ENCODE results near the gene MMEL1.

MMEL1 gene

DNA sequence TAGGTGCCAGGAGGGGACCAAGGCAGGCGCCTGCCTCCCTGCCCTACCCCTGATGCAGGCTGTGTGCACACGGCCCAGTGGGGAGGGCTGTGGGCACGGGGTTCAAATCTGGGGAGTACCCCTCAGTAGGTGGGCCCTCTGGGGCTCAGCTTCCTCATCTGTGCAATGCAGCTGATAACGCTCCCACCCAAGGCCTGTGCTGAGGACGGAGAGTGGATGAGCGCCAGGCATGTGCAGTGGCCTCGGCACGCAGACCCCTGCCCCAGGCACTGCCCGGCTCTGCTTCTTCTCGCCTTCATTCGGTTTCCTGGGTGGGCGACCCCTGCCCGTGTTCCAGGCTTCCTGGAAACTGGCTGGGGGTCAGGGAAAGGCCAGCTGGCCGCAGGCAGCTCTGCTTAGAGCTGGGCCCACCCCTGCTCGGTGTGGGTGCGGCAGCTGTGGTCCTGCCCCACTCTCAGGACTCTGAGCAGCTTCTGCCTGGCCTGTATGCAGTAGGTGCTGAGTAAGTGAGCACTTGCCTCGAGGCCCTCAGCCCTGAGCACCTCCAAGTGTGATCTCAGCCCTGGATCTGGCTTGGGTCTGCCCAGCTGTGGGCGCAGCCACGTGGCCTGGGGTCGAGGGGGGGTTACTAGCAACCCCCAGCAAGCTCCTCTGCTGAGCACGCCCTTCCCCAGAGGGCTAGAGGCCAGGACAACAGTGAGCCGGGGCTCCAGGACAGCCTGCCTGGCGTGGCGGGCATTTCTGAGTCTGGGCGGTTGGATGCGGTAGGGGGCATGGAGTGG lies 88.5 kb downstream of the MMEL1 start:
- DNase-seq (ENCODE audit: low spot score): no peak

DNA sequence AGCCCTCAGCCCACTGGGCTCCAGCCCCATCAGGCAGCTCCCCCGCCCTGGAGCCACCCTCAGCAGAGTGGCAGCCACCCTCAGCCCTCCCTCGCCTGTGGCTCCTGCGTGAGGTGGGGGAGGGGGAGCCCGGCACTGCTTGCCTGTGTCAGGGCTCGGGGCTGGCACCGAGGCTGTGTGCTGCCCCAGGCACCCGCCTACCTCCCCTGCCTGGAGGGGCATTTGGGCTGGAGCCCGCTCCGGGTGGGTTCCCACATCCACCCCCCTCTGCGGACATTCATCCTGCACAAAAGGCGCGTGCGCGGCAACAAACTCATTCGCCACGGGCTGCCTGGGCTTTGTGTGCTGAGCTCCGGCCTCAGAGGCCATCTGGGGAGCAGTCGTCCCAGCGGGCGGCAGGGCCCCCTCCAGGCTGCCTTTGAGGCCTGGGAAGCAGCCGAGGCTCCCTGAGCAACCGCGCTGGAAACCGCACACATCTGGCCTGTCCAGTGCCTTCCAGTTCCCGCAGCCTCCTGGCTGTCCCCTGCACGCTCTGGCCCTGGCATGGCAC lies 89.2 kb downstream of the MMEL1 start:
- DNase-seq (ENCODE audit: low spot score): no peak

DNA sequence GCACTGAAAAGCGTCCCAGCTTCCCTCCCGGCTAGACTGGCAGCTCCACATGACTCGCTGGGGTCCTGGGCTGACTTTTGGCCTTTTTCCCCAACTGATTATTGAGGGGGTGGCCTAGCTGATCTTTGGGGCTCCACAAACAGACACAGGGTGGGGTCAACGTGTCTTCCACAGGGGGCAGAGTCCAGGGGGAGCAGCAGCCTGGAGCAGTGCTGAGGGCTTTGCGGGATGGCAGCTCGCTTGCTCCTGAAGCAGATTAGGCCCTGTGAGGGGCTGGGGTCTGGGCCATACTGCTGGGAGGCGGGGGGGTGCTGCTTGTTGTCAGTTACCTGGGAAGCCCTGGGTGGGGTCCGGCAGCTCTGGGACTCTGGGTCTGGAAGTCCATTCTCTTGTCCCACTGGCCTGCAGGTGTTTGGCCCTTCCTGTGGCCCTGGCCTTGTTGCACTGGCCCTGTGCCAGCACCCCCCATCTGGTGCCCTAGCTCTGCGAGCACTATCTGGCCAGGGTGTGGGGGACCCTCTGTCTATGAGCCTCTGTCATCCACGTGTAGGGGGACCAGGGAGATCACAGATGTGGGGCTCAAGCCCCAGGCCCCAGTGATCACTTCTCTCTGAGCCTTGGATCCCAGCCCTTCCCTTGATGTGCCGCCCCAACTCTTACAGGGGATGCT lies 90.4 kb downstream of the MMEL1 start:
- DNase-seq (ENCODE audit: low spot score): no peak

DNA sequence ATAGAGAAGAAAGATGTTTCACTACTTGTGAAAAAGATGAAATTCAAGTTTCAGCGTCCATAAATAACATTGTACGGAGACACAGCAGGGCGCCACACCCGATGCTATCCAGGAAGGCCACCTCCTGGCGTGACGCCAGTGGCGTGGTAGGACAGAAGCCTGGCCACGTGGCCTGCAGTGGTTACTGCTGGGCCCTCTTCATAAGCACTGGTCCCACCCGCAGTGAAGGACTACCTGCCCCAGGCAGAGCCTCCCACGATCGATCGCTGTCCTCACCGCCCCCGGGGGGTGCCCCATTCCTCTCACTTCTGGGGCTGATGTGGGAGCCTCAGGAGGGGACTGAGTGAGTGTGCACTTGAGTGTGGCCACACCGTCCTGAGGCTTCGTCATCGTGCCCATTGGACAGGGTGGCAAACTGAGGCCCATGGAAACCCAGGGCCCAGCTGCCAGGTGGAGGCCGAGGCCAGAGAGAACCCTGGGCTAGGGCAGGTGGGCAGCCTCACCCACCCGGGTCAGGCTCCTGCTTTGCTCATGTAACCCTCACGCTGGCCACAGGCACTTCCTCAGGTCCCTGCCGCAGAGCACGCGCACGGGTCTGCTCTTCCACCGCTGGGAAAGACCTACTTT lies 91.1 kb downstream of the MMEL1 start:
- DNase-seq (ENCODE audit: low spot score): peak; percentile 53

DNA sequence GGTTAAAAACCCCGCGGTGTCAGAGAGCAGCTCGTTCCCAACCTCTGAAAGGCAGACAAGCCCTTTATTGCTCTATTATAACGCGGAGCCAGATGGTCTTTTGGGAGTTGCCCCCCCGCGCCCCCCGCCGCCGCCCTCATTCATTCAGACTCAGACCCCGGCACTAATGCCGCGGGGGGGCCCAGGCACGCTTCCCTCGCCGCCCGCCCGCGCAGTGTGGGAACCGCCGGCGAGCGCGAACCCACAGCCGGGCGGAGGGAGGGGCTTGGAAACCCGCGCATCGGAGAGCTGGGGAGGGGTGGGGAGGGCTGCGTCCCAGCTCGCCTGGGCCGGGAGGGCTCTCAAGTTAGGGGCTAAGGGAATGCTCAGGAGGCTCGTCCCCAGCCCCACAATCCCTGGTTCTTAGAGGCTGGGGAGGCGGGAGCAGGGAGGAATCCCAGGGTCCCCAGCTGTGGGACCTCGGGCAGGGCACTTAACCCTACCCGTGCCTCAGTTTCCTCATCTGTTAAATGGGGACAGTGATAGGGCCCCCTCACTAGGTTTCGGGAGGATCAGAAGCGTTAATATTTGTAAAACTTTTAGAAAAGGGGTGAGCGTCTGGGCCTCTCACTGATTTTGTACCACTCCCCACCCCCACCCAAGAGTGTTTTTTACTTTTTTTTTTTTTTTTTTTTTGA lies 91.9 kb downstream of the MMEL1 start:
- DNase-seq (ENCODE audit: low spot score): no peak
